OCI-LY7 (cell line): ENCODE data around the gene SLC13A3.

Experiments
- CTCF ChIP-seq: fragments of 200-600 bp; sonication (generic); conservative IDR thresholded peaks from 2 replicates; pipeline ENCODE4 v1.5.1; 2014; ENCODE audit warnings: mild to moderate bottlenecking, antibody characterized with exemption, low read length, moderate library complexity, mixed read lengths
- EZH2phosphoT487 ChIP-seq: fragments of 200-600 bp; sonication (generic); IDR thresholded peaks from 2 replicates; pipeline ENCODE4 v1.6.1; 2018; ENCODE audit warnings: low read depth, borderline replicate concordance, mild to moderate bottlenecking, mixed run types, antibody characterized with exemption, low read length, moderate library complexity, mixed read lengths

- TF ChIP-seq CTCF: no peak
- TF ChIP-seq EZH2phosphoT487: no peak
Observed at GRCh38 chr20:46584508-46584907, 66.8 kb downstream of the SLC13A3 start.
